Stimulated activated CD4-positive, alpha-beta T cell treated with anti-CD3 and anti-CD28 coated beads, TNF-alpha, amount 100 ng/mL, for 48 hours (primary cell): Measurements from ENCODE around the gene UPF2.

Experiments used
- DNase-seq, 3 donors: peaks; one replicate each; pipeline ENCODE4 v3.0.0-alpha.2; 2020; ENCODE audit warnings: low read depth in 3 of 3

Gene UPF2

DNA sequence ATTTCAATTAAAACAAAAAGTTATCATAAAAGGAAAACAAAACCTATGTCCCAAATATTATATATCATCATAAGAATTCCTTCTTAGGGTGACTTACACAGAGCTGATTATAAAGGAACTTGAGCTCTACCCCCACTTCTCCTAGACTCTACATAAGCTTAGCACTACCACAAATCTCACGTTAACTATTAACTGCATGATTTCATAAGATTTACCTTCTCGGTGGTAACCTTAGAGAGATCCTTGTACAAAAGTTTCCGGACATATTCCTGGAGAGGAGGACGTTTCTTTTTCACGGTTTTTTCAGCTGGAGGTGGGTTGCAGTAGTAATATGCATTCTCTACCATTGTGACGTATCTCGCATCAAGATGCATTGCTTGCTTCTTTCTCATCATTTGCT, 83.7 kb downstream of the UPF2 start:
- DNase-seq: no peak

DNA sequence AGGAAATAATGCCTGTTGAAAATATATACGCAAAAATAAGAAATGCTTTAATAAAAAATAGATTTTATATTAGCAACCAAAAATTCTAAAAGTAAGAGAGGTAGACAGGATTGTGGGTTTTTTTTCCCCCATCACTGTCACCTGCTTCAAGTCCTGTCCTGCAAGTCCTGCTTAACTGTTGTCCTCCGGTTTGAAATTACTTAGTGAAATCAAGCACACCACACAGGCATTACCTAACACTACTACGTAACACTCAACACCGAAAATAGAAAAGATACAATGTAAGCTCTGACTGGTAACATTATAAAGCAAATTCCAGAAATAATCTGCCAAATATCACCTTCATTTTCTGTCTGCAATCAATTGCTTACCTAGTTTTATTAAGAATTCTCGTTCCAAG, 90.9 kb downstream of the UPF2 start:
- no peak for DNase-seq

DNA sequence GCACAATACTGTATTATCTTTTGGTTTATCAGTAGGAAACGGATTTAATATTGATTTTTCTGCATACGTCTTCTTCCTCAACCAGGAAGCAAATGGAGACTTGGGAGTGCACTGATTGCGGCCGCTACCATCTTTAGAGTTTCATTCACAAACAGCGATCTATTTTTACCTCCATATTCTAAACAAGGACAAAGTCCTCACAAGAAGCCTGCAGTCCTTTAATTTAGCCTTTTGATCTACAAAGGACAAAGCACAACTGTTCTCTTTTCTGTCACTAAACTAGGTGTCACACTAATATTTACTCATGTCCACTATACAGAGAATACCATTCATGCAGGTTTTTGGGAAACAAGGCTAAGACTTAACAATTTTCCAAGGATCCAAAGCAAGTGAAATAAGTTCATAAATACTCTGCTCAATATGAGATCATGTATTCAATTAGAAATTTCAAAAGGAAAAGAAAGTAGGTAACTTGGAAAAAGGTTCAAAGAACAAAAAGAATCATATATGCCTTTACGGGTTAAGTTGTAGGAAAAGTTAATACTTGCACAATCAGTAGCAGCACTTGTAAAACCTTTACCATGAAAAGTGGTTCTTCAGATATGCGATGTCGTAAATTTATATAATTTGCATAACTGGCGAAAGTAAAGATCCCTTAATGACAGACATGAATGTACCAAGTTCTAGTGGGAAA, 92.1 kb downstream of the UPF2 start:
- no peak for DNase-seq

- DNase-seq: no peak
These were observed 93.5 kb downstream of the UPF2 start for GRCh38 chr10:11949152-11949551.

DNA sequence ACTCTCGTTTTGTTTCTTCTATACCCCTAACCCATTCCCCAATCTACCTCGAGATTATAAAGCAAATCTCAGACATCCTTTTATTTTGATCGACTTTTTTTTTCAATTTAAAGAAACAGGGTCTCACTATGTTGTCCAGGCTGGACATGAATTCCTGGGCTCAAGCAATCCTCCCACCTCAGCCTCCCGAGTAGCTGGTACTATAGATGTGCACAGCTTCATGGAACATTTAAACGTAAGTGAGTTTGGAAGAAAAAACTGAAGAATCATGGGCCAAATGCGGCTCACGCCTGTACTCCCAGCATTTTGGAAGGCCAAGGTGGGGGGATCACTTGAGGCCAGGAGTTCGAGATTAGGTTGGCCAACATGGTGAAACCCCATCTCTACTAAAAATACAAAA, 96.0 kb downstream of the UPF2 start:
- DNase-seq: no peak

- no peak for DNase-seq
These were observed 106.0 kb downstream of the UPF2 start for GRCh38 chr10:11936389-11937152.

DNA sequence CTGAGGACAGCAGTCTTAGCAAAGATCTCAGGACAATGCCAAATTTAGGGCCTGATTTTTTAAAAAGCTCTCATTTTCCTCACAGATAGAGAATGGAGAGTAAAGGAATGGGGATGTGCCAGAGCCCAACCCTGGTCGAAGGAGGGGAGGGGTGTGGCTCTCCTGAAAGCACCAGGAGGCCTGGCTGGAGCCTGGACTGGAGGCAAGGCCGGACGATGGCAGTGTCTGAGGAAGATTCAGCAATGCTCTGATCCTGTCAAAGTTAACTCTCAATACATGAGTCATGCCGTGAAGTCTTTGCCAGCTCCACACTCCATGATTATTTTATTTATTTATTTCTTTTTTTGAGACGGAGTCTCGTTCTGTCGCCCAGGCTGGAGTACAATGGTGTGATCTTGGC, 108.3 kb downstream of the UPF2 start:
- DNase-seq: no peak

DNA sequence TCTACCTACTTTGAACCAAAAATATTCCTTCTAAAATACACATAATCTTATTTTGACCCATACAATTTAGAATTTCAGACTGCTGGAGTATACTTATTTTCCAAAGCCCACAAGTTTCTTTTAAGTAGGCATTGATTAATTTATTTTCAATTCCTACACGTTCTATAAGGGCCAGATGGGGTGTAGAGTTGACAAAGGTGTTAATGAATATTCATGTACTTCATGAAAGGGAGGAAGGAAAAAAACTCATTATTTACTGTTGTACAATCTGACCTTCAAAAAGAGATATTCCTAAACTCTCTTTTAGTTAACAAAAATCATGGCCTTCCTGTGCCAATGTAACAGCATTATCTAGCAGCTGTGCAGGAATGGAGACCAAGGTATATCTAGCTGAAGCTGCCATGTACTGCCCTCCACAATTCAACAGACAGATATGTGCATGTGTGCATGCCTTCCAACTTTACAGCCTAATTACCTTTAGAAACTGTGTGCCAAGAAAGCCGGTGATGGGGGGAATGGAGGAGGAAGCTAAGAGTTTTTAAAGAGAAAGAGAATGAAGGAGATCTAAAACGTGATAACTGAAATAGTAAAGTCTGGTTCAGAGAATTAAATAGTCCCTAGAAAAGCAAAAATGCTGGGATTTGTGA, 108.9 kb downstream of the UPF2 start:
- DNase-seq: no peak

DNA sequence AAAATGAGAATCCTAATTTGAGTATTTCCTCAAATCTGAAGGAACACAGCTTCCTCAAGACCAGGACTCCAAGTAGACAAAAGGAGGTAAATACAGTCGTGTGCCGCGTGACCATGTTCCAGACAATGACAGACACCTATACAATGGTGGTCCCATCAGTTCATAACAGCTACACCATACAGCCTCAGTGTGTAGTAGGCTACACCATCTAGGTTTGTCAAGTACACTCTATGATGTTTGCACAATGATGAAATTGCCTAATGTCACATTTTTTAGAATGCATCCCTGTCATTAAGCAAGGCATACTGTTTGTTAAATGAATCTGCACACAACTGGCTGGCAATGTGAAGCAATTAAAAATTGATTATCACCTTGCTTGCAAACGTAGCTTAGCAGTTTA, 111.6 kb downstream of the UPF2 start:
- DNase-seq: no peak

GRCh38 chr10:11930312-11930978, 112.2 kb downstream of the UPF2 start:
- no peak for DNase-seq

DNA sequence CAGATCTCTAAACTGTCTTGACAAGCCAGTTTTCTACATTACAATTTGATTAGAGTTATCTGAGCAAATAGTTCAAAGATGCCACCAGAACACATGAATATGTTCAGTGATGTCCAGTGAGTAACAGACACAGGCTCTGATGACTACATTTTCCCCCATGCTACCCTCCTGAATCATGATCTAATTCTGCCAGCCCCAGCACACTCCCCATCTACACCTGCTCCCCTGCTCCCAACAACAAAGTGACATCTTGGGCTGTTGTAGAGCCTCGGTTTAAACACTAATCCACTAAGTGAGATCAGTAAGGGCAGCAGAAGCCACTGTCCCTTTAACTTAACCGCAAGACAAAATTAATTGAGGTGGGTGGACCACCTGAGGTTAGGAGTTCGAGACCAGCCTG, 114.9 kb downstream of the UPF2 start:
- DNase-seq: no peak

GRCh38 chr10:11921800-11922392, 120.7 kb downstream of the UPF2 start:
- DNase-seq: no peak

DNA sequence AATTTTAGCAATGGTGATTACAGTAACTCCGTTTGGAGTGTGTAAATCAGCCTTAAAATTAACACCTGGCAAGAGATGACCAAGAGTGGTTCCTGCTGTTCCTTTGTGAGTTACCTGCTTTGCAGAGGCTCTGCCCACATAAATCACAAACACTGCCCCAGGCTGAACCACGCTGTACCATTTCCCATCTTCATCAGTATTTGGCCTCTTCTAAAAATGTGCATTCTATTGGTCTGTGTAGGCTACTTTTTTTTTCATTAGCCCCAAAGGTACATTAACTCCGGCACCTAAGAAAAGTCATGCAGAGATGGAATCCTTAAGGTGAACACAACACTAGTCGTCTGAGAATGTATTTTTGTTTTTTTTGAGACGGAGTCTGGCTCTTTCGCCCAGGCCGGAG, 123.3 kb downstream of the UPF2 start:
- DNase-seq: no peak

DNA sequence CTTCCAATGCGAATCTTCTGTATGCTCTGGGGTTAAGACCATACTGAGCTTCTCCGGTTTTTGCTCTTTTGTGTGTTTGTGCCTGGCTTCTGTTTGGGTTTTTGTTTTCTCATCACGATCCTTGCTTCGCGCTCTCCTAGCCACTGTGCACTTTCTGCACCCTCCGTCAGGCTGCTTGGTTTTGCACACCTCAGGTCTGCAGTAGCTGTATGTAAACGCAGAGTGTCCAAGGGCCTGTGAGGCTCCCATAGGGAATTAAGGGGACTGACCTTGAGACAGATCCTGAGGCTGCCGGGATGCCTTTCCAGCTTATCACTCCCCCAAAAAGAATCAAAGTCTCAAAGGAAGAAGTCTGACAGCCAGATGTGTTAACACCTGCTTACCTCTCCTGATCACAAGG, 124.2 kb downstream of the UPF2 start:
- no peak for DNase-seq

GRCh38 chr10:11913079-11913641, 129.4 kb downstream of the UPF2 start:
- no peak for DNase-seq

GRCh38 chr10:11910102-11910501, 132.5 kb downstream of the UPF2 start:
- no peak for DNase-seq

- no peak for DNase-seq
These were observed 133.0 kb downstream of the UPF2 start for GRCh38 chr10:11909618-11910017.

GRCh38 chr10:11908991-11909390, 133.6 kb downstream of the UPF2 start:
- no peak for DNase-seq

DNA sequence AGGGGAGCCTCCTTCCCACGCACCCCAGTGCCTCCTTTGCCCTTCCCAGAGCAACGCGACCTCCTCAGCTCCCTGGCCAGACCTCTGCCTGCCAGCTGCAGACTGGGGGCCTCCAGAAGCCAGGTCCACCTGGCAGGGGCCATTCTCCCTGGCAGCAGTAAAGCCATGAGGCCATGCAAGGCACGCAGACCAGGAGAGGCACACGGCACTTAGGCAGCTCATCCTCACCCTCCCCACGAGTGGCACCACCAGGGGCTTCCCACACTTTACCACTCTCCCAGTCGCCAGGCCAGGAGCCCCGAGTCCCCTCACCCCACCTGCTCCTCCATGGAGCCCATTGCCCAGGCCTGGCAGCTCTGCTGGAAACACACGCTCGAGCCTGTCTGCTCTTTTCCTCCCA, 134.1 kb downstream of the UPF2 start:
- no peak for DNase-seq

DNA sequence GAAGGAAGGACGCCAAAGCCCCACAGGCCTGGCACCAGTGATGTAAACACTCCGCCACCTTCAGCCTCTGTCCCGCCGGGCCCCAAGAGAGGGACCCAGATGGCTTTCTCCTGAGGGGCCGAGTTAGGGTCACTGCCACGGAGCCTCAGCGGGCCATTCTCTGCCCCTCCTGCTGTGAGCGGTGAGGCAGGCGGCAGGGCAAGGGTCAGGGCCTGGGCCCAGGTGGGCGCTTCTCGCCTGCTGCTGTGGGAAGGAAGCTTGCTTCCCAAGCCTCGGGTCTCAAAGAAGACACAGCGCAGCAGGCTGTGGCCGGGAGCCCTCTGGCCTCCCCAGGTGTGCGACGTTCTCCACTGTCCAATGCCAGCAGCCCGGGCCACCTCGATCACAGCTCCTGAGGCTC, 134.7 kb downstream of the UPF2 start:
- no peak for DNase-seq

DNA sequence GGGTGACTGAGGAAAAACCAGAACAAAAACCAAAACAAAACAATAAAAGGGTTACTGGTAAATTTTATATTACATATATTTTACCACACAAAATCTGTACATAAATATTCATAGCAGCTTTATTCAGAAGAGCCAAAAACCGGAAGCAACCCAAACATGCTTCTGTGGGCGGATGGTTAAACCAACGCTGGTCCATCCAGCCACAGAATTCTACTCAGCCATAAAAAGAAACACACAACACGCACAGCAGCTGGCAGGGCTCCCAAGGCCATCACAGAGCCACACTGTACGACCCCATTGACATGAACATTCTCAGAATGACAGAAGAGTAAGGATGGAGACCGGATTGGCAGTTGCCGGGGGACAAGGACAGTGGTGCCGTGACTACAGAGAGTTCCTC, 135.9 kb downstream of the UPF2 start:
- no peak for DNase-seq

- no peak for DNase-seq
These were observed 140.0 kb downstream of the UPF2 start for GRCh38 chr10:11902646-11903045.
